ENCODE results near the gene PIGP.

The PIGP gene

GRCh38 chr21:37071561-37072273 is 1.2 kb downstream of the PIGP start:
- peak; percentile 1 for DNase-seq (ENCODE audit: low spot score)
- no peak for TF ChIP-seq CTCF (conservative IDR thresholded peaks at IDR 0.05; ENCODE audit: low read depth)
- ChIA-PET POLR2A (ENCODE audit: low non-redundant PET) (interaction anchor here (1.0 kb wide), 1 partner anchor 12 kb away, joined by 3 read pairs; no protein-coding TSS in a partner anchor), CTCF (no interaction called here)
- peak overlapping the region; percentile 96 for H3K27ac ChIP-seq

- ChIA-PET CTCF (no interaction called here), POLR2A (ENCODE audit: low non-redundant PET) (no interaction called here)
- DNase-seq (ENCODE audit: low spot score): no peak
- no peak for TF ChIP-seq CTCF (conservative IDR thresholded peaks at IDR 0.05; ENCODE audit: low read depth)
- H3K27ac ChIP-seq: no peak overlapping the region
Measured at GRCh38 chr21:37065561-37066177, 7.2 kb downstream of the PIGP start.

- DNase-seq (ENCODE audit: low spot score): no peak
- TF ChIP-seq CTCF (conservative IDR thresholded peaks at IDR 0.05; ENCODE audit: low read depth): no peak
- H3K27ac ChIP-seq: no peak overlapping the region
- POLR2A ChIA-PET (ENCODE audit: low non-redundant PET): no interaction called here
- CTCF ChIA-PET: no interaction called here
Measured at GRCh38 chr21:37064841-37065240, 8.0 kb downstream of the PIGP start.

- CTCF ChIA-PET: no interaction called here
- DNase-seq (ENCODE audit: low spot score): no peak
- no peak overlapping the region for H3K27ac ChIP-seq
- TF ChIP-seq CTCF (conservative IDR thresholded peaks at IDR 0.05; ENCODE audit: low read depth): no peak
- POLR2A ChIA-PET (ENCODE audit: low non-redundant PET): no interaction called here
Measured at GRCh38 chr21:37063433-37063832, 9.4 kb downstream of the PIGP start.

- ChIA-PET CTCF (no interaction called here), POLR2A (ENCODE audit: low non-redundant PET) (no interaction called here)
- no peak for DNase-seq (ENCODE audit: low spot score)
- no peak for TF ChIP-seq CTCF (conservative IDR thresholded peaks at IDR 0.05; ENCODE audit: low read depth)
- no peak overlapping the region for H3K27ac ChIP-seq
Measured at GRCh38 chr21:37062593-37062935, 10.3 kb downstream of the PIGP start.

GRCh38 chr21:37061926-37062592 is 10.8 kb downstream of the PIGP start:
- DNase-seq (ENCODE audit: low spot score): no peak
- no peak overlapping the region for H3K27ac ChIP-seq
- TF ChIP-seq CTCF (conservative IDR thresholded peaks at IDR 0.05; ENCODE audit: low read depth): no peak
- CTCF ChIA-PET: no interaction called here
- POLR2A ChIA-PET (ENCODE audit: low non-redundant PET): no interaction called here
